ENCODE results near the gene PHACTR3. TPM values are rescaled to one million over a fixed set of nuclear protein-coding genes. Genes with fewer than 3 reads are reported as not detected.

PHACTR3 gene
- total and polyA plus RNA-seq, 2 donors: 2.9 to 35.8 TPM

DNA sequence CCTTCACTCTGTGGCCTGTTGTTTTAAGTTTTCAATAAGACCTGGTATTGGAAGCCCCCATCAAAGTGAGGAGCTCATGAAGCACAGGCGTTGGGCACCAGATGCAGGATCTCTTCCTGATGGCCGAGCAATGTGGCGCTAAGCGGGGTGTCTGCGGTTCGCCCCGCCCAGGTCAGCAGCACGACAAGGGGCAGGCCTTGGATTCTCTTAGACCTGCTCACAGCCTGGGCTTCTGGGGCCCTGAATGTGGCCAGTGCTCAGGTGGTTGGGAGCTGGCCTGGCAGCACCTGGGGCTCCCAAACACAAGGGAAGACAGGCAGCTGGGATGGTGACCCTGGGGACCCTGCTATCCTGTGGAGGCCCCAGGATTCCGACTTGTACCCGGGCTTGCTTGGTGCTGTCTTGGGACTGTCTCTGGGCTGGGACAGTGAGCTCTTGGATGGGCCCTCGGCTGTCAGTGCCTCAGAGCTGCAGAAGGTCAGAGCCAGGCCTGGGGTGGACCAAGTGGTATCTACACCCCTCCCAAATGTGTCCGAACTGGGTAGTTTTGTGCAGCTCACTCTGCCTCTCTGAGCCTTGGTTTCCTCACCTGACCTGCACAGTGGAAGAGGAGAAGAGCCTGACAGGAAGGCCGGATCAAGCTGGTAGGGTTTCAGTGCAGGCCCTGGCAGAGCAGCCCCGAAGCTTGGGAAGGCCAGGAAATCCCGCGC lies 69.1 kb downstream of the PHACTR3 start:
- DNase-seq (ENCODE audit: low read depth in 6 of 9, low spot score in 9 of 9): no peak

DNA sequence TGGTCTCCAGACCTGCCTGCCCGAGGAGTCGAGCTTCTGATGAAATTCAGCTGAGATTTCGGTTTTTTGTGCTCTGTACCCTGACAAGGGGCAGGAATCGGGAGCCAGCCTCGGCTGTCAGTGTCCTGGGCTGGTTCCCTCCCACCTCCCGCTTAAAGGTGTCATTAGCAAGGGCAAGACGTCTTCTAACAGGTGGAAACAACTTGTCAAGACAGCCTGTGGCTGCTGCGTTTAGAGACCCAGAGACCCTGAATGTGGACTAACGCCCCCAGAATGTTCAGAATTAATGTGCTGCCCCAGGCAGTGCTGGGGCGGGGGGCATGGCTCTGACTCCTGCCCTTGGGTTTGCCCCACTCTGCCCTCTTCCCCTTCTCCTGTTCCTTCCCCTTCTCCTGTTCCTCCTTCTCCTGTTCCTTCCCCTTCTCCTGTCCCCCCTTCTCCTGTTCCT lies 69.7 kb downstream of the PHACTR3 start:
- H3K4me3 ChIP-seq (ENCODE audit: low read length in 2 of 2): no peak overlapping the region
- no peaks in the 10 kb centered on the region for H3K27me3 ChIP-seq (ENCODE audit: control insufficient read depth in 2 of 2, insufficient read depth in 1 of 2, low read length in 1 of 2)
- WGBS: 60% methylated on average over 10 of the region's 10 CpGs
- H3K9me3 ChIP-seq (ENCODE audit: control insufficient read depth in 2 of 2, insufficient read depth in 1 of 2, low read length in 1 of 2): no peaks in the 10 kb centered on the region
- no peak for DNase-seq (ENCODE audit: low read depth in 6 of 9, low spot score in 9 of 9)
- no peak overlapping the region for H3K27ac ChIP-seq (ENCODE audit: low read depth in 1 of 2, low read length in 1 of 2)
- H3K36me3 ChIP-seq (ENCODE audit: control insufficient read depth in 2 of 2, insufficient read depth in 2 of 2, low read length in 1 of 2): no peaks in the 10 kb centered on the region
- no peaks in the 10 kb centered on the region for H3K4me1 ChIP-seq (ENCODE audit: control insufficient read depth in 2 of 2, insufficient read depth in 2 of 2, low read length in 2 of 2)

More for the DNA sequence above, 69.1 kb downstream of the PHACTR3 start:
- Histone ChIP-seq H3K27ac (ENCODE audit: low read depth in 1 of 2, low read length in 1 of 2) (no peak overlapping the region), H3K4me3 (ENCODE audit: low read length in 2 of 2) (no peak overlapping the region), H3K36me3 (ENCODE audit: control insufficient read depth in 2 of 2, insufficient read depth in 2 of 2, low read length in 1 of 2) (no peaks in the 10 kb centered on the region), H3K27me3 (ENCODE audit: control insufficient read depth in 2 of 2, insufficient read depth in 1 of 2, low read length in 1 of 2) (no peaks in the 10 kb centered on the region), H3K4me1 (ENCODE audit: control insufficient read depth in 2 of 2, insufficient read depth in 2 of 2, low read length in 2 of 2) (no peaks in the 10 kb centered on the region), H3K9me3 (ENCODE audit: control insufficient read depth in 2 of 2, insufficient read depth in 1 of 2, low read length in 1 of 2) (no peaks in the 10 kb centered on the region)
- WGBS: 93% methylated on average over 16 of the region's 16 CpGs

DNA sequence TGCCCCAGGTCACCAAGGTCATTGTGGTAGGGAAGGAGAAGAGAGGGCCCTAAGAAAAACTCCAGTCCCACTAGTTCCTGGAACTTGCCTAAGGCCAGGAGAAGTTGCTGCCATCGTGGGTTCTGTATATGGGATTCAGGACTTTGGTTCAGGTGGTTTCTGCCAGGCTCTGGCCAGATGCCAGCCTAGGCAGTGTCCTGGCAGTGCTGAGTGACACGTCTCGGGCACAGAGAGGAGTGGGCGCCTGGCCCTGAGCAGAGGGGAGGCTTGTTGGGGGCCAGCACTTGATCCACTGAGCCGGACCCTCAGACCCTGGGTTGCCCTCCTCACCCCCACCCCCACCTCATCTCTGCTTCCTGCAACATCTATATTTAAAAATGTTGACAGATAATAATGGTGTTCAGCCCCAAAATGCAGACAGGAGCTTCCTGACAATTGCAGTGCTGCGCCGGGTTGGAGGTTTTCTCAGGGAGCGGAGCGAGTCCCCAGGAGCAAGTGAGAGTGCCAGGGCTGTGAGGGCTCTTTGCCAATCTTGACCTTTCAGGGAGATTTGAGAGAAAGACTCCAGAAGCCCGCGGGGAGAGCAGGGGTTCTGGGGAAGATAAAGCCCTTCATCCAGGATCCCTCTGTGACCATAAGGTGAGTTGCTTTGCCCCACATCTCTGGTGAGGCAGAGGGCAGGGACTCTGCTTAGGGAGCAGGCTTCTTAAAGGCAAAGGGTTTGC lies 71.9 kb downstream of the PHACTR3 start:
- Histone ChIP-seq H3K27ac (ENCODE audit: low read depth in 1 of 2, low read length in 1 of 2) (no peak overlapping the region), H3K9me3 (ENCODE audit: control insufficient read depth in 2 of 2, insufficient read depth in 1 of 2, low read length in 1 of 2) (no peaks in the 10 kb centered on the region), H3K4me1 (ENCODE audit: control insufficient read depth in 2 of 2, insufficient read depth in 2 of 2, low read length in 2 of 2) (no peaks in the 10 kb centered on the region), H3K27me3 (ENCODE audit: control insufficient read depth in 2 of 2, insufficient read depth in 1 of 2, low read length in 1 of 2) (no peaks in the 10 kb centered on the region), H3K36me3 (ENCODE audit: control insufficient read depth in 2 of 2, insufficient read depth in 2 of 2, low read length in 1 of 2) (no peaks in the 10 kb centered on the region), H3K4me3 (ENCODE audit: low read length in 2 of 2) (no peak overlapping the region)
- DNase-seq (ENCODE audit: low read depth in 6 of 9, low spot score in 9 of 9): no peak
- 74% methylated on average over 11 of the region's 11 CpGs for WGBS

- WGBS: 54% methylated on average over 4 of the region's 4 CpGs
- DNase-seq (ENCODE audit: low read depth in 6 of 9, low spot score in 9 of 9): no peak
- H3K36me3 ChIP-seq (ENCODE audit: control insufficient read depth in 2 of 2, insufficient read depth in 2 of 2, low read length in 1 of 2): no peaks in the 10 kb centered on the region
These were observed 72.5 kb downstream of the PHACTR3 start for GRCh38 chr20:59676851-59677182.

DNA sequence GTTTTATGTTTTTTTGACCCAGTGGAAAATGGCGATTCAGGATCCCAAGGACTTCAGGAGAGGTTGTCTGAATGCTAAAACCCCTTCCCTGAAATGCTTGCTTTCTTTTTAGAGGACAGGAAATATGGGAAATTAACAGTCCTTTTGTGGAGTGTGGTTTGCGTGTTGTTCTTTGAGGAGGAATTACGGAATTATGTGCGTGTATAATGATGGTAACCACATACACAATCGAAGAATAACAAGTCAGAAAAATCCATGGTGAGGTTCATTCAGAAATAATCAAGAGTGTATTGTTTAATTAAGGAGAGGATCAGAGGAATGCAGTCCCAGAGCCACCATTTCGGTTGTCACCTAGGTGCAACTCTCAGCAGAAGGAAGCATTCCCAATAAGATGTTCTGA lies 73.2 kb downstream of the PHACTR3 start:
- Histone ChIP-seq H3K36me3 (ENCODE audit: control insufficient read depth in 2 of 2, insufficient read depth in 2 of 2, low read length in 1 of 2) (no peaks in the 10 kb centered on the region), H3K27me3 (ENCODE audit: control insufficient read depth in 2 of 2, insufficient read depth in 1 of 2, low read length in 1 of 2) (no peaks in the 10 kb centered on the region), H3K4me3 (ENCODE audit: low read length in 2 of 2) (no peak overlapping the region), H3K27ac (ENCODE audit: low read depth in 1 of 2, low read length in 1 of 2) (no peak overlapping the region), H3K4me1 (ENCODE audit: control insufficient read depth in 2 of 2, insufficient read depth in 2 of 2, low read length in 2 of 2) (no peaks in the 10 kb centered on the region), H3K9me3 (ENCODE audit: control insufficient read depth in 2 of 2, insufficient read depth in 1 of 2, low read length in 1 of 2) (no peaks in the 10 kb centered on the region)
- DNase-seq (ENCODE audit: low read depth in 6 of 9, low spot score in 9 of 9): no peak
- WGBS: 75% methylated on average over 6 of the region's 6 CpGs

More at GRCh38 chr20:59676851-59677182, 72.5 kb downstream of the PHACTR3 start:
- Histone ChIP-seq H3K9me3 (ENCODE audit: control insufficient read depth in 2 of 2, insufficient read depth in 1 of 2, low read length in 1 of 2) (no peaks in the 10 kb centered on the region), H3K4me3 (ENCODE audit: low read length in 2 of 2) (no peak overlapping the region), H3K27ac (ENCODE audit: low read depth in 1 of 2, low read length in 1 of 2) (no peak overlapping the region), H3K27me3 (ENCODE audit: control insufficient read depth in 2 of 2, insufficient read depth in 1 of 2, low read length in 1 of 2) (no peaks in the 10 kb centered on the region), H3K4me1 (ENCODE audit: control insufficient read depth in 2 of 2, insufficient read depth in 2 of 2, low read length in 2 of 2) (no peaks in the 10 kb centered on the region)

GRCh38 chr20:59678288-59678687 lies 73.9 kb downstream of the PHACTR3 start:
- Histone ChIP-seq H3K36me3 (ENCODE audit: control insufficient read depth in 2 of 2, insufficient read depth in 2 of 2, low read length in 1 of 2) (no peaks in the 10 kb centered on the region), H3K4me3 (ENCODE audit: low read length in 2 of 2) (no peak overlapping the region), H3K4me1 (ENCODE audit: control insufficient read depth in 2 of 2, insufficient read depth in 2 of 2, low read length in 2 of 2) (no peaks in the 10 kb centered on the region), H3K9me3 (ENCODE audit: control insufficient read depth in 2 of 2, insufficient read depth in 1 of 2, low read length in 1 of 2) (no peaks in the 10 kb centered on the region), H3K27me3 (ENCODE audit: control insufficient read depth in 2 of 2, insufficient read depth in 1 of 2, low read length in 1 of 2) (no peaks in the 10 kb centered on the region), H3K27ac (ENCODE audit: low read depth in 1 of 2, low read length in 1 of 2) (no peak overlapping the region)
- 75% methylated on average over 9 of the region's 9 CpGs for WGBS
- DNase-seq (ENCODE audit: low read depth in 6 of 9, low spot score in 9 of 9): no peak

DNA sequence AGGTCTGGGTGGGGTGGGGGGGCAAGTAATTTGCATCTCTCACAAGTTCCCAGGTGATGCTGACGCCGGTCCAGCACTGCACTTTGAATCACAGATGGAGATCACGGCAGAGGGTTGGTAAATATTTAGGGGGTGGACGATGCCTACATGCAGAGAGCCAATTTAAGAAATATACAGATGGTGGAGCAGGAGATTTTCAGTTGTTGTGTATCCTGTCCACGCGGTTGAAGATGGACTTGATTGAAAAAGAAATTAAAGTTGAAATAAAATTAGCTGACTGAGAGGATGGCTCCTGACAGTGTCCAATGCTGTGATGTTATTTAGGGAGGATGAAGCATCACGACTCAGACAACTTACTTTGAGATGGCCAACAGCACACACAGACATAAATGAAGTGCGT lies 74.6 kb downstream of the PHACTR3 start:
- no peak for DNase-seq (ENCODE audit: low read depth in 6 of 9, low spot score in 9 of 9)
- 75% methylated on average over 8 of the region's 8 CpGs for WGBS
- no peak overlapping the region for H3K4me3 ChIP-seq (ENCODE audit: low read length in 2 of 2)
- H3K27ac ChIP-seq (ENCODE audit: low read depth in 1 of 2, low read length in 1 of 2): no peak overlapping the region
- H3K9me3 ChIP-seq (ENCODE audit: control insufficient read depth in 2 of 2, insufficient read depth in 1 of 2, low read length in 1 of 2): no peaks in the 10 kb centered on the region
- no peaks in the 10 kb centered on the region for H3K36me3 ChIP-seq (ENCODE audit: control insufficient read depth in 2 of 2, insufficient read depth in 2 of 2, low read length in 1 of 2)
- no peaks in the 10 kb centered on the region for H3K4me1 ChIP-seq (ENCODE audit: control insufficient read depth in 2 of 2, insufficient read depth in 2 of 2, low read length in 2 of 2)
- no peaks in the 10 kb centered on the region for H3K27me3 ChIP-seq (ENCODE audit: control insufficient read depth in 2 of 2, insufficient read depth in 1 of 2, low read length in 1 of 2)

DNA sequence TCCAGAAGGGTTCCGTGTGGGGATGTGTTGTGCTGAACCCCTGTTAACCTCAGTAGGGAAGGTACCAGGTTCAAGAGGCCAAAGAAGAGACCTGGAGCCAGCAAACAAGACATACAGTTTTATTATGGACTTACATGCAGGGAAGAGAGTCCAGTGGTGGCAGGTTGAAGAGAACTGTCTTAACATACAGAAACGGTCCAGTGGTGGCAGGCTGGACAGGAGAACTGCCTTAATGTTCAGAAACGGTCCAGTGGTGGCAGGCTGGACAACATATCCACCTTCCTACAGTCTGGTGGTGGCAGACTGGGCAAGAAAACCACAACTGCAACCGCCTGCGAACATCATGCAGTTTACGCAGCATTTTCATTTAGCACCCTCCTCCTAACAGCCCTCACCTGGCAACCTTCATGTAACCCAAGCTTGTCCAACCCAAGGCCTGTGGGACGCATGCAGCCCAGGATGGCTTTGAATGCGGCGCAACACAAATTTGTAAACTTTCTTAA lies 75.9 kb downstream of the PHACTR3 start:
- 92% methylated on average over 9 of the region's 9 CpGs for WGBS
- Histone ChIP-seq H3K27ac (ENCODE audit: low read depth in 1 of 2, low read length in 1 of 2) (no peak overlapping the region), H3K36me3 (ENCODE audit: control insufficient read depth in 2 of 2, insufficient read depth in 2 of 2, low read length in 1 of 2) (no peaks in the 10 kb centered on the region), H3K4me3 (ENCODE audit: low read length in 2 of 2) (no peak overlapping the region), H3K27me3 (ENCODE audit: control insufficient read depth in 2 of 2, insufficient read depth in 1 of 2, low read length in 1 of 2) (no peaks in the 10 kb centered on the region), H3K9me3 (ENCODE audit: control insufficient read depth in 2 of 2, insufficient read depth in 1 of 2, low read length in 1 of 2) (no peaks in the 10 kb centered on the region), H3K4me1 (ENCODE audit: control insufficient read depth in 2 of 2, insufficient read depth in 2 of 2, low read length in 2 of 2) (no peaks in the 10 kb centered on the region)
- DNase-seq (ENCODE audit: low read depth in 6 of 9, low spot score in 9 of 9): no peak

- 93% methylated on average over 1 of the region's 1 CpG for WGBS
- no peaks in the 10 kb centered on the region for H3K9me3 ChIP-seq (ENCODE audit: control insufficient read depth in 2 of 2, insufficient read depth in 1 of 2, low read length in 1 of 2)
- H3K27me3 ChIP-seq (ENCODE audit: control insufficient read depth in 2 of 2, insufficient read depth in 1 of 2, low read length in 1 of 2): no peaks in the 10 kb centered on the region
- H3K4me3 ChIP-seq (ENCODE audit: low read length in 2 of 2): no peak overlapping the region
- no peaks in the 10 kb centered on the region for H3K4me1 ChIP-seq (ENCODE audit: control insufficient read depth in 2 of 2, insufficient read depth in 2 of 2, low read length in 2 of 2)
- H3K27ac ChIP-seq (ENCODE audit: low read depth in 1 of 2, low read length in 1 of 2): no peak overlapping the region
- H3K36me3 ChIP-seq (ENCODE audit: control insufficient read depth in 2 of 2, insufficient read depth in 2 of 2, low read length in 1 of 2): no peaks in the 10 kb centered on the region
- DNase-seq (ENCODE audit: low read depth in 6 of 9, low spot score in 9 of 9): no peak
These were observed 76.5 kb downstream of the PHACTR3 start for GRCh38 chr20:59680852-59681251.

All from thymus (tissue), 11 donors.